HepG2 (cell line): Measurements from ENCODE around the gene PLBD1. TPM values are rescaled to one million over a fixed set of nuclear protein-coding genes. Genes with fewer than 3 reads are reported as not detected.

Source experiments
- ATAC-seq: fragments of 200-7000 bp; cut with Tn5 transposase; 3 replicates; pipeline ENCODE4 v1.9.1; 2020; ENCODE audit warnings: mild to moderate bottlenecking, moderate library complexity
- BruUV-seq: library from RNA; stranded (reverse); fragments of 400-500 nt; replicated peaks from 2 replicates; lab custom pipeline; 2021; lab: Mats Ljungman, UMichigan
- CTCF ChIA-PET: fragments of 300-600 bp; formaldehyde crosslinking; extraction: SDS; loops from one replicate; lab custom pipeline; 2021; ENCODE audit warnings: low total read pairs, inconsistent platforms, low intra/inter-chr PET ratio; lab: Yijun Ruan, JAX
- POLR2A ChIA-PET: fragments of 350-600 bp; sonication (Branson Sonifier 250); formaldehyde crosslinking; loops from one replicate; lab custom pipeline; 2020; ENCODE audit warnings: antibody characterized with exemption, inconsistent platforms; lab: Yijun Ruan, JAX
- DNase-seq: peaks from one replicate; pipeline ENCODE4 v3.0.0-alpha.2; 2015; ENCODE audit warnings: low spot score
- FAIRE-seq: peaks from 3 replicates; lab custom pipeline; 2011; peaks lifted over from hg19 to GRCh38; lab: Jason Lieb, UNC
- H2AFZ ChIP-seq: one replicate; pipeline ENCODE4 v1.6.1; 2011; ENCODE audit warnings: low read length, inconsistent platforms
- H3K27ac ChIP-seq: fragments of 300-600 bp; 3 replicates; pipeline ENCODE4 v1.8.0; 2011; ENCODE audit warnings: mixed run types, mild to moderate bottlenecking, mixed read lengths, low read length, inconsistent platforms; ENCODE audit not compliant: insufficient read depth; ENCODE audit errors: extremely low read length
- H3K27me3 ChIP-seq, 2 experiments: fragments of 200-600 bp in 1 of 2; 2 replicates in 1 of 2; 3 replicates in 1 of 2; pipeline versions ENCODE4 v1.6.0 to v1.8.0; 2011; ENCODE audit warnings: low read length in 2 of 2, mild to moderate bottlenecking in 2 of 2, moderate library complexity in 2 of 2, inconsistent platforms in 1 of 2; ENCODE audit not compliant: insufficient read depth in 2 of 2, control insufficient read depth in 1 of 2
- H3K36me3 ChIP-seq, 2 experiments: fragments of 200-600 bp in 1 of 2; replicated peaks in 1 of 2; 2 replicates in 1 of 2; 3 replicates in 1 of 2; pipeline versions ENCODE4 v1.5.1 to v1.8.0; 2011; ENCODE audit warnings: low read length in 2 of 2, inconsistent platforms in 1 of 2; ENCODE audit not compliant: insufficient read depth in 2 of 2, control insufficient read depth in 1 of 2
- H3K4me1 ChIP-seq: 2 replicates; pipeline ENCODE4 v1.5.1; 2012; ENCODE audit warnings: low read length, inconsistent platforms; ENCODE audit not compliant: insufficient read depth
- H3K4me2 ChIP-seq: 2 replicates; pipeline ENCODE4 v1.6.0; 2011; ENCODE audit warnings: low read depth, low read length, inconsistent platforms
- H3K4me3 ChIP-seq, 3 experiments: fragments of 200-600 bp in 1 of 3; sonication (generic), shearing (Covaris generic) in 1 of 3; replicated peaks in 1 of 3; 2 replicates each; pipeline ENCODE4 v1.5.1; 2011 to 2016; ENCODE audit warnings: low read length in 3 of 3, inconsistent platforms in 2 of 3, low read depth in 2 of 3, mild to moderate bottlenecking in 2 of 3, control low read depth in 1 of 3, mixed read lengths in 1 of 3; ENCODE audit not compliant: insufficient read depth in 1 of 3
- H3K79me2 ChIP-seq: one replicate; pipeline ENCODE4 v1.6.1; 2011; ENCODE audit warnings: low read length, inconsistent platforms; ENCODE audit not compliant: insufficient read depth
- H3K9ac ChIP-seq: 2 replicates; pipeline ENCODE4 v1.6.0; 2011; ENCODE audit warnings: mild to moderate bottlenecking, low read depth, low read length, inconsistent platforms; ENCODE audit not compliant: insufficient read depth
- H3K9me3 ChIP-seq: 2 replicates; pipeline ENCODE4 v1.5.1; 2012; ENCODE audit warnings: mild to moderate bottlenecking, low read length
- H4K20me1 ChIP-seq: 2 replicates; pipeline ENCODE4 v1.6.0; 2011; ENCODE audit warnings: inconsistent platforms, mild to moderate bottlenecking, low read length, moderate library complexity; ENCODE audit not compliant: insufficient read depth
- ATF3 ChIP-seq: sonication (generic); formaldehyde crosslinking; IDR thresholded peaks from 2 replicates; pipeline ENCODE4 v1.4.0; 2020; ENCODE audit warnings: missing genetic modification reagents
- EEA1 ChIP-seq: sonication (generic); formaldehyde crosslinking; IDR thresholded peaks from 2 replicates; pipeline ENCODE4 v1.5.1; 2020; ENCODE audit warnings: mild to moderate bottlenecking, missing genetic modification reagents, borderline replicate concordance
- HES4 ChIP-seq: sonication (generic); formaldehyde crosslinking; IDR thresholded peaks from 2 replicates; pipeline ENCODE4 v1.9.0; 2021; ENCODE audit warnings: mild to moderate bottlenecking, missing genetic modification reagents, borderline replicate concordance
- NFAT5 ChIP-seq: sonication (generic); formaldehyde crosslinking; IDR thresholded peaks from 2 replicates; pipeline ENCODE4 v1.4.0; 2020; ENCODE audit warnings: missing genetic modification reagents
- NFIB ChIP-seq: sonication (generic); formaldehyde crosslinking; IDR thresholded peaks from 2 replicates; pipeline ENCODE4 v1.9.0; 2021; ENCODE audit warnings: missing genetic modification reagents, mild to moderate bottlenecking, borderline replicate concordance
- RBM22 ChIP-seq: fragments of 200-400 bp; formaldehyde crosslinking; optimal IDR thresholded peaks from 2 replicates; pipeline ENCODE3; 2017; ENCODE audit warnings: mild to moderate bottlenecking, low read length, moderate library complexity
- SMAD1 ChIP-seq: sonication (generic); formaldehyde crosslinking; IDR thresholded peaks from 2 replicates; pipeline ENCODE4 v1.4.0; 2020; ENCODE audit warnings: missing genetic modification reagents, low read depth, mild to moderate bottlenecking, borderline replicate concordance
- ZFP1 ChIP-seq: IDR thresholded peaks from 2 replicates; pipeline ENCODE4 v1.6.1; 2016
- ZNF10 ChIP-seq: sonication (generic); formaldehyde crosslinking; IDR thresholded peaks from 2 replicates; pipeline ENCODE4 v1.4.0; 2020; ENCODE audit warnings: mild to moderate bottlenecking, low read depth, missing genetic modification reagents, borderline replicate concordance
- ZNF780A ChIP-seq: sonication (generic); formaldehyde crosslinking; IDR thresholded peaks from 2 replicates; pipeline ENCODE4 v1.8.0; 2022; ENCODE audit warnings: mild to moderate bottlenecking, missing genetic modification reagents, moderate library complexity
- WGBS: methylation state at CpG from one replicate; pipeline ENCODE4 v1.1.6; 2017; ENCODE audit warnings: low lambda C conversion rate; 5-methylcytosine and 5-hydroxymethylcytosine counted together
- in situ Hi-C: cut with HindIII; loops from 2 replicates; pipeline ENCODE4 v1.10.0; 2017; ENCODE audit warnings: low pct_unique_long_range_greater_than_20kb; ENCODE audit not compliant: extremely low pct_ligation_motif_present
- intact Hi-C: fragments of 100-400 bp; cut with micrococcal nuclease; formaldehyde crosslinking; loops from one replicate; pipeline ENCODE4 v1.10.0; 2022; ENCODE audit not compliant: unreplicated experiment
- polyA plus RNA-seq, 8 experiments: library from polyadenylated mRNA; depleted of rRNA in 3 of 8; stranded (reverse) in 7 of 8; unstranded in 1 of 8; fragments of >200 nt; fragmentation: Illumina TruSeq in 4 of 8; extraction: Trizol in 4 of 8; gene quantifications; 2 replicates each; pipeline versions ENCODE4 v1.2.1 to v1.2.3, GENCODE V29; 2011 to 2016; ENCODE audit warnings: low read depth in 4 of 8, missing spikeins in 1 of 8, mixed read lengths in 1 of 8; ENCODE audit not compliant: insufficient read depth in 1 of 8
- total RNA-seq, 5 experiments: library from RNA; depleted of rRNA; stranded (reverse); fragments of >200 nt; fragmentation: Illumina TruSeq; extraction: Trizol; gene quantifications; 2 replicates each; pipeline ENCODE4 v1.2.3, GENCODE V29; 2016; ENCODE audit warnings: low read depth in 1 of 5
- TF ChIP-seq, protein P1 (sequence below): sonication (generic); formaldehyde crosslinking; IDR thresholded peaks from 2 replicates; pipeline ENCODE4 v1.4.0; 2020; ENCODE audit warnings: missing genetic modification reagents
- TF ChIP-seq, protein P2 (sequence below): sonication (generic); formaldehyde crosslinking; IDR thresholded peaks from 2 replicates; pipeline ENCODE4 v1.4.0; 2020; ENCODE audit warnings: missing genetic modification reagents

PLBD1 gene
- total and polyA plus RNA-seq, 2 of the 13 experiments (the other 11 are each of a cell fraction or from before 2014, with no cell fraction given): not detected

DNA sequence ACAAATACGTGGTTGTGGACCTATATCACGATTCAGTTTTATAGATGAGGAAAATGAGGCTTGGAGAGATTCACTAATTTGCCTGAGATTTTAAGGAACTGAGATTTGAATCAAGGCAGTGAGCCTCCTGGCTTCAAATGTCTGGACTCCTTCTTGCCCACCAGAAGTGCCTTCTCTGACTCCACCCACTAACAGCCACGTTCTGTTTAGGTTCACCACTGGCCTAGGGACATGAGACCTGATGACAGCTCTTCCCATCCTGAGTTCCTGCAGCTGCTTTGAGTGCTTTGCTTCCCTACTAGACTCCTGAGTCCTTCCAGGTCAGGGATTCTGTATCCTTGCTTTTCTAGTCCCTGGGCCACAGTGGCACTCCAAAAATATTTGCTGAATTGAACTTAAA lies 57.1 kb downstream of the PLBD1 start:
- no peak for ATAC-seq
- H4K20me1 ChIP-seq: no peaks in the 10 kb centered on the region
- intact Hi-C loops (no loop called here), in situ Hi-C loops (no loop called here)
- TF ChIP-seq, protein P1, sequence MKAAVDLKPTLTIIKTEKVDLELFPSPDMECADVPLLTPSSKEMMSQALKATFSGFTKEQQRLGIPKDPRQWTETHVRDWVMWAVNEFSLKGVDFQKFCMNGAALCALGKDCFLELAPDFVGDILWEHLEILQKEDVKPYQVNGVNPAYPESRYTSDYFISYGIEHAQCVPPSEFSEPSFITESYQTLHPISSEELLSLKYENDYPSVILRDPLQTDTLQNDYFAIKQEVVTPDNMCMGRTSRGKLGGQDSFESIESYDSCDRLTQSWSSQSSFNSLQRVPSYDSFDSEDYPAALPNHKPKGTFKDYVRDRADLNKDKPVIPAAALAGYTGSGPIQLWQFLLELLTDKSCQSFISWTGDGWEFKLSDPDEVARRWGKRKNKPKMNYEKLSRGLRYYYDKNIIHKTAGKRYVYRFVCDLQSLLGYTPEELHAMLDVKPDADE (CRISPR knock-in tag): no peak
- TF ChIP-seq, protein P2, sequence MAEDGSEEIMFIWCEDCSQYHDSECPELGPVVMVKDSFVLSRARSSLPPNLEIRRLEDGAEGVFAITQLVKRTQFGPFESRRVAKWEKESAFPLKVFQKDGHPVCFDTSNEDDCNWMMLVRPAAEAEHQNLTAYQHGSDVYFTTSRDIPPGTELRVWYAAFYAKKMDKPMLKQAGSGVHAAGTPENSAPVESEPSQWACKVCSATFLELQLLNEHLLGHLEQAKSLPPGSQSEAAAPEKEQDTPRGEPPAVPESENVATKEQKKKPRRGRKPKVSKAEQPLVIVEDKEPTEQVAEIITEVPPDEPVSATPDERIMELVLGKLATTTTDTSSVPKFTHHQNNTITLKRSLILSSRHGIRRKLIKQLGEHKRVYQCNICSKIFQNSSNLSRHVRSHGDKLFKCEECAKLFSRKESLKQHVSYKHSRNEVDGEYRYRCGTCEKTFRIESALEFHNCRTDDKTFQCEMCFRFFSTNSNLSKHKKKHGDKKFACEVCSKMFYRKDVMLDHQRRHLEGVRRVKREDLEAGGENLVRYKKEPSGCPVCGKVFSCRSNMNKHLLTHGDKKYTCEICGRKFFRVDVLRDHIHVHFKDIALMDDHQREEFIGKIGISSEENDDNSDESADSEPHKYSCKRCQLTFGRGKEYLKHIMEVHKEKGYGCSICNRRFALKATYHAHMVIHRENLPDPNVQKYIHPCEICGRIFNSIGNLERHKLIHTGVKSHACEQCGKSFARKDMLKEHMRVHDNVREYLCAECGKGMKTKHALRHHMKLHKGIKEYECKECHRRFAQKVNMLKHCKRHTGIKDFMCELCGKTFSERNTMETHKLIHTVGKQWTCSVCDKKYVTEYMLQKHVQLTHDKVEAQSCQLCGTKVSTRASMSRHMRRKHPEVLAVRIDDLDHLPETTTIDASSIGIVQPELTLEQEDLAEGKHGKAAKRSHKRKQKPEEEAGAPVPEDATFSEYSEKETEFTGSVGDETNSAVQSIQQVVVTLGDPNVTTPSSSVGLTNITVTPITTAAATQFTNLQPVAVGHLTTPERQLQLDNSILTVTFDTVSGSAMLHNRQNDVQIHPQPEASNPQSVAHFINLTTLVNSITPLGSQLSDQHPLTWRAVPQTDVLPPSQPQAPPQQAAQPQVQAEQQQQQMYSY (CRISPR knock-in tag): no peak
- TF ChIP-seq ZNF780A (CRISPR knock-in tag) (no peak), NFIB (no peak), RBM22 (no peak), ATF3 (CRISPR knock-in tag) (no peak), ZNF10 (CRISPR knock-in tag) (no peak), SMAD1 (CRISPR knock-in tag) (no peak), HES4 (CRISPR knock-in tag) (no peak), ZFP1 (CRISPR knock-in tag) (no peak), EEA1 (CRISPR knock-in tag) (no peak), NFAT5 (CRISPR knock-in tag) (no peak)
- no peak overlapping the region for H2AFZ ChIP-seq
- H3K4me3 ChIP-seq: no peak overlapping the region
- H3K27ac ChIP-seq: no peak overlapping the region
- no peaks in the 10 kb centered on the region; a peak in 1 of 5 replicates for H3K27me3 ChIP-seq
- no peak for DNase-seq
- H3K9ac ChIP-seq: no peak overlapping the region
- 0% methylated on average over 3 of the region's 3 CpGs for WGBS
- H3K36me3 ChIP-seq: no peaks in the 10 kb centered on the region
- CTCF ChIA-PET: no interaction called here
- no peak for FAIRE-seq
- H3K9me3 ChIP-seq: no peaks in the 10 kb centered on the region
- no peaks in the 10 kb centered on the region for H3K79me2 ChIP-seq
- no TSS peak for BruUV-seq
- no peaks in the 10 kb centered on the region for H3K4me1 ChIP-seq
- H3K4me2 ChIP-seq: no peak overlapping the region
- POLR2A ChIA-PET: no interaction called here
